ENCODE measurements around the gene ABCB8. TPM values are rescaled to one million over a fixed set of nuclear protein-coding genes. Genes with fewer than 3 reads are reported as not detected.
A peak's percentile ranks its signal among the peaks of the same experiment; 100 is the strongest.

The ABCB8 gene
- total RNA-seq, 1 donor from 2014 or later: 57.1 TPM

DNA sequence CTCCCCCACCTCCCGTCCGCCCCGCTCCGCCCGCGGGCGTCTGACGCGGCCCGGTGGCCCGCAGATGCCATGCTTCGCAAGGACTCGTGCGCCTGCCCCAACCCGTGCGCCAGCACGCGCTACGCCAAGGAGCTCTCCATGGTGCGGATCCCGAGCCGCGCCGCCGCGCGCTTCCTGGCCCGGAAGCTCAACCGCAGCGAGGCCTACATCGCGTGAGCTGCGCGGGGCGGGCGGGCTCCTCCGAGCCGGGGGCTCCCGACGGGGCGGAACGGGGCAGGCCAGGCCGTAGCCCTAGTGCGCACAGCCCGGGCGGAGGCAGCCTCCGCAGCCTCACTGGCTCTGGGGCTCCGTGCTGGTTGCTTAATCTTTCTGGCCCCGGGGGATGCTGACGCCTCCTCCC lies 22.9 kb downstream of the ABCB8 start:
- TF ChIP-seq, protein P1, sequence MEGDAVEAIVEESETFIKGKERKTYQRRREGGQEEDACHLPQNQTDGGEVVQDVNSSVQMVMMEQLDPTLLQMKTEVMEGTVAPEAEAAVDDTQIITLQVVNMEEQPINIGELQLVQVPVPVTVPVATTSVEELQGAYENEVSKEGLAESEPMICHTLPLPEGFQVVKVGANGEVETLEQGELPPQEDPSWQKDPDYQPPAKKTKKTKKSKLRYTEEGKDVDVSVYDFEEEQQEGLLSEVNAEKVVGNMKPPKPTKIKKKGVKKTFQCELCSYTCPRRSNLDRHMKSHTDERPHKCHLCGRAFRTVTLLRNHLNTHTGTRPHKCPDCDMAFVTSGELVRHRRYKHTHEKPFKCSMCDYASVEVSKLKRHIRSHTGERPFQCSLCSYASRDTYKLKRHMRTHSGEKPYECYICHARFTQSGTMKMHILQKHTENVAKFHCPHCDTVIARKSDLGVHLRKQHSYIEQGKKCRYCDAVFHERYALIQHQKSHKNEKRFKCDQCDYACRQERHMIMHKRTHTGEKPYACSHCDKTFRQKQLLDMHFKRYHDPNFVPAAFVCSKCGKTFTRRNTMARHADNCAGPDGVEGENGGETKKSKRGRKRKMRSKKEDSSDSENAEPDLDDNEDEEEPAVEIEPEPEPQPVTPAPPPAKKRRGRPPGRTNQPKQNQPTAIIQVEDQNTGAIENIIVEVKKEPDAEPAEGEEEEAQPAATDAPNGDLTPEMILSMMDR (IDR thresholded peaks at IDR 0.05; ENCODE audit: partially characterized antibody, unreplicated experiment): no peak
- H3K9me3 Mint-ChIP-seq (ENCODE audit: unreplicated experiment): peaks cover 2% of the 10 kb centered on the region
- peak; percentile 62 for DNase-seq
- H3K4me3 Mint-ChIP-seq (ENCODE audit: unreplicated experiment): no peak overlapping the region
- H3K36me3 Mint-ChIP-seq (ENCODE audit: unreplicated experiment): peaks cover 5% of the 10 kb centered on the region
- H3K4me1 Mint-ChIP-seq (ENCODE audit: low read depth, unreplicated experiment): peaks cover 7% of the 10 kb centered on the region
- H3K27ac Mint-ChIP-seq (ENCODE audit: unreplicated experiment): no peak overlapping the region
- H3K27me3 Mint-ChIP-seq (ENCODE audit: unreplicated experiment): peaks cover 8% of the 10 kb centered on the region

- H3K4me3 Mint-ChIP-seq (ENCODE audit: unreplicated experiment): no peak overlapping the region
- no peak overlapping the region for H3K27ac Mint-ChIP-seq (ENCODE audit: unreplicated experiment)
- DNase-seq: no peak
- peaks cover 5% of the 10 kb centered on the region for H3K36me3 Mint-ChIP-seq (ENCODE audit: unreplicated experiment)
- TF ChIP-seq, protein P1 (IDR thresholded peaks at IDR 0.05; ENCODE audit: partially characterized antibody, unreplicated experiment): no peak
- peaks cover 15% of the 10 kb centered on the region for H3K27me3 Mint-ChIP-seq (ENCODE audit: unreplicated experiment)
- peaks cover 9% of the 10 kb centered on the region for H3K4me1 Mint-ChIP-seq (ENCODE audit: low read depth, unreplicated experiment)
- peaks cover 6% of the 10 kb centered on the region for H3K9me3 Mint-ChIP-seq (ENCODE audit: unreplicated experiment)
Observed at GRCh38 chr7:151053096-151053495, 24.8 kb downstream of the ABCB8 start.

- peaks cover 7% of the 10 kb centered on the region for H3K9me3 Mint-ChIP-seq (ENCODE audit: unreplicated experiment)
- no peak for DNase-seq
- peaks cover 20% of the 10 kb centered on the region for H3K27me3 Mint-ChIP-seq (ENCODE audit: unreplicated experiment)
- no peak overlapping the region for H3K27ac Mint-ChIP-seq (ENCODE audit: unreplicated experiment)
- TF ChIP-seq, protein P1 (IDR thresholded peaks at IDR 0.05; ENCODE audit: partially characterized antibody, unreplicated experiment): no peak
- H3K4me3 Mint-ChIP-seq (ENCODE audit: unreplicated experiment): no peak overlapping the region
- H3K4me1 Mint-ChIP-seq (ENCODE audit: low read depth, unreplicated experiment): peaks cover 10% of the 10 kb centered on the region
- H3K36me3 Mint-ChIP-seq (ENCODE audit: unreplicated experiment): peaks cover 5% of the 10 kb centered on the region
Observed at GRCh38 chr7:151053751-151054150, 25.5 kb downstream of the ABCB8 start.

DNA sequence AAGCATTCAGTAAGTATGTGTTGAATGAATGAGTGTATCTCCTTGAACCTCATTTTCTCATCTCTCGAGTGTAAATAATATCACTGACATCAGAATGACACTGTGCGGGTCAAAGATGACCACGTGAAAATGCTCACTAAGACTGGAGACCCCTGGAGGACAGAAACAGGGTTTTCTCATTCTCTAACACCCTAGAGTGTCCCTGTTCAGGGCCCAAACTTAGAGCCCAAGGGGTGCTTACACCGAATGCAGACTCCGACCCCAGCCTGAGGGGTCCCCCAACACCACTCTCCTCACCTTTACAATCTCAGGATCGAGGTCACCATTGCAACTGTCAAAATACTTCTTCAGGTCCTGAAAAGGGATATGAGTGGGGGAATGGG lies 28.0 kb downstream of the ABCB8 start:
- DNase-seq: no peak
- Mint-ChIP-seq H3K27ac (ENCODE audit: unreplicated experiment) (peak overlapping the region; percentile 48), H3K4me3 (ENCODE audit: unreplicated experiment) (peak overlapping the region; percentile 99), H3K9me3 (ENCODE audit: unreplicated experiment) (peaks cover 9% of the 10 kb centered on the region), H3K36me3 (ENCODE audit: unreplicated experiment) (peaks cover 5% of the 10 kb centered on the region), H3K27me3 (ENCODE audit: unreplicated experiment) (peaks cover 18% of the 10 kb centered on the region), H3K4me1 (ENCODE audit: low read depth, unreplicated experiment) (peaks cover 13% of the 10 kb centered on the region)
- TF ChIP-seq, protein P1 (IDR thresholded peaks at IDR 0.05; ENCODE audit: partially characterized antibody, unreplicated experiment): peak; percentile 20

GRCh38 chr7:151056666-151057505 lies 28.6 kb downstream of the ABCB8 start:
- DNase-seq: no peak
- TF ChIP-seq, protein P1 (IDR thresholded peaks at IDR 0.05; ENCODE audit: partially characterized antibody, unreplicated experiment): no peak
- H3K36me3 Mint-ChIP-seq (ENCODE audit: unreplicated experiment): peaks cover 5% of the 10 kb centered on the region
- H3K27ac Mint-ChIP-seq (ENCODE audit: unreplicated experiment): peak overlapping the region; percentile 95
- H3K4me1 Mint-ChIP-seq (ENCODE audit: low read depth, unreplicated experiment): peaks cover 16% of the 10 kb centered on the region
- H3K27me3 Mint-ChIP-seq (ENCODE audit: unreplicated experiment): peaks cover 18% of the 10 kb centered on the region
- H3K4me3 Mint-ChIP-seq (ENCODE audit: unreplicated experiment): peak overlapping the region; percentile 99
- H3K9me3 Mint-ChIP-seq (ENCODE audit: unreplicated experiment): peaks cover 9% of the 10 kb centered on the region

All from glutamatergic neuron (in vitro differentiated cells).